ENCODE data around the gene LRRC4C. TPM values are rescaled to one million over a fixed set of nuclear protein-coding genes. Genes with fewer than 3 reads are reported as not detected.

LRRC4C gene
- total and polyA plus RNA-seq, 4 donors = 0.10 to 0.93 (median 0.30) TPM

GRCh38 chr11:40816976-40817375 lies 642.5 kb downstream of the LRRC4C start:
- Histone ChIP-seq H3K4me1 (ENCODE audit: control insufficient read depth in 4 of 4, insufficient read depth in 4 of 4, low read length in 3 of 4) (no peaks in the 10 kb centered on the region), H3K9ac (ENCODE audit: low read depth in 1 of 2, low read length in 2 of 2) (no peak overlapping the region), H3K4me3 (ENCODE audit: low read depth in 1 of 3, low read length in 3 of 3) (no peak overlapping the region), H3K27me3 (ENCODE audit: control insufficient read depth in 4 of 4, insufficient read depth in 4 of 4, low read length in 3 of 4) (no peaks in the 10 kb centered on the region), H3K36me3 (ENCODE audit: control insufficient read depth in 4 of 4, insufficient read depth in 3 of 4, low read depth in 1 of 4, low read length in 3 of 4) (no peaks in the 10 kb centered on the region), H3K9me3 (ENCODE audit: control insufficient read depth in 4 of 4, low read length in 3 of 4) (no peaks in the 10 kb centered on the region), H3K27ac (ENCODE audit: low read depth in 1 of 2, low read length in 2 of 2) (no peak overlapping the region)
- no peak for DNase-seq (ENCODE audit: low spot score)
- 80% methylated on average over 2 of the region's 2 CpGs for WGBS
- TF ChIP-seq CTCF (IDR thresholded peaks at IDR 0.05; ENCODE audit: low read depth, low read length, missing input control) (no peak), HNF4A (conservative IDR thresholded peaks at IDR 0.05) (no peak), ZBTB33 (IDR thresholded peaks at IDR 0.05) (no peak), NR2F2 (IDR thresholded peaks at IDR 0.05) (no peak), FOXA1 (IDR thresholded peaks at IDR 0.05) (no peak), SP1 (IDR thresholded peaks at IDR 0.05) (no peak), GABPA (IDR thresholded peaks at IDR 0.05 in 1 of 2, conservative IDR thresholded peaks at IDR 0.05 in 1 of 2) (no peak), REST (IDR thresholded peaks at IDR 0.05) (no peak), RAD21 (IDR thresholded peaks at IDR 0.05) (no peak), FOXA2 (IDR thresholded peaks at IDR 0.05) (no peak), EGR1 (IDR thresholded peaks at IDR 0.05; ENCODE audit: low read depth in 2 of 2) (no peak), TAF1 (conservative IDR thresholded peaks at IDR 0.05) (no peak), RXRA (IDR thresholded peaks at IDR 0.05) (no peak), HNF4G (IDR thresholded peaks at IDR 0.05) (no peak)

GRCh38 chr11:40797981-40798380 lies 661.5 kb downstream of the LRRC4C start:
- Histone ChIP-seq H3K9ac (ENCODE audit: low read depth in 1 of 2, low read length in 2 of 2) (no peak overlapping the region), H3K27ac (ENCODE audit: low read depth in 1 of 2, low read length in 2 of 2) (no peak overlapping the region), H3K36me3 (ENCODE audit: control insufficient read depth in 4 of 4, insufficient read depth in 3 of 4, low read depth in 1 of 4, low read length in 3 of 4) (no peaks in the 10 kb centered on the region), H3K4me1 (ENCODE audit: control insufficient read depth in 4 of 4, insufficient read depth in 4 of 4, low read length in 3 of 4) (no peaks in the 10 kb centered on the region), H3K27me3 (ENCODE audit: control insufficient read depth in 4 of 4, insufficient read depth in 4 of 4, low read length in 3 of 4) (no peaks in the 10 kb centered on the region), H3K4me3 (ENCODE audit: low read depth in 1 of 3, low read length in 3 of 3) (no peak overlapping the region), H3K9me3 (ENCODE audit: control insufficient read depth in 4 of 4, low read length in 3 of 4) (no peaks in the 10 kb centered on the region)
- 87% methylated on average over 1 of the region's 1 CpG for WGBS
- TF ChIP-seq ZBTB33 (IDR thresholded peaks at IDR 0.05) (no peak), REST (IDR thresholded peaks at IDR 0.05) (no peak), NR2F2 (IDR thresholded peaks at IDR 0.05) (no peak), MAX (IDR thresholded peaks at IDR 0.05) (no peak)
- no peak for DNase-seq (ENCODE audit: low spot score)

Data from liver (tissue), 9 donors.